DMS153 treated with DMSO at 0.1 percent for 48 hours (cell line): ENCODE results near the gene GPR137B.
"Not testable (repeated sequence)": the region's sequence is repeated elsewhere in the genome, so short reads cannot be mapped to it uniquely, and the experiment has no call there.

Experiments
- DNase-seq: peaks from one replicate; lab custom pipeline; 2025; ENCODE audit not compliant: unreplicated experiment; lab: John Stamatoyannopoulos, UW

The GPR137B gene

GRCh38 chr1:236142253-236143103 lies at the start of gene GPR137B:
GPR137B (plus strand) TSS chr1:236142539; CDS start chr1:236142623, 84 bp downstream.
- DNase-seq = no peak

GRCh38 chr1:236092899-236093298 lies 49.4 kb upstream of the GPR137B start:
- DNase-seq = no peak

- no peak for DNase-seq
Observed at GRCh38 chr1:236095705-236096520, 46.4 kb upstream of the GPR137B start.

GRCh38 chr1:236096660-236097482 lies 45.5 kb upstream of the GPR137B start:
- DNase-seq = not testable (repeated sequence)

GRCh38 chr1:236098267-236098666 lies 44.1 kb upstream of the GPR137B start:
- DNase-seq = no peak

GRCh38 chr1:236099355-236099974 lies 42.9 kb upstream of the GPR137B start:
- DNase-seq = no peak

- no peak for DNase-seq
Observed at GRCh38 chr1:236100799-236101198, 41.5 kb upstream of the GPR137B start.

- DNase-seq = no peak
Observed at GRCh38 chr1:236101233-236102200, 40.8 kb upstream of the GPR137B start.

GRCh38 chr1:236102611-236103010 lies 39.7 kb upstream of the GPR137B start:
- DNase-seq = no peak

- no peak for DNase-seq
Observed at GRCh38 chr1:236103059-236103458, 39.3 kb upstream of the GPR137B start.

GRCh38 chr1:236103646-236104218 lies 38.6 kb upstream of the GPR137B start:
- DNase-seq = no peak

GRCh38 chr1:236107121-236107907 lies 35.0 kb upstream of the GPR137B start:
- DNase-seq = no peak

- no peak for DNase-seq
Observed at GRCh38 chr1:236108027-236108648, 34.2 kb upstream of the GPR137B start.

- no peak for DNase-seq
Observed at GRCh38 chr1:236110137-236110536, 32.2 kb upstream of the GPR137B start.

GRCh38 chr1:236111527-236112331 lies 30.6 kb upstream of the GPR137B start:
- DNase-seq = no peak

- DNase-seq = no peak
Observed at GRCh38 chr1:236112332-236112627, 30.1 kb upstream of the GPR137B start.

GRCh38 chr1:236113324-236114032 lies 28.9 kb upstream of the GPR137B start:
- no peak for DNase-seq
